H9 (cell line): ENCODE measurements around the gene DNAJC1. TPM values are rescaled to one million over a fixed set of nuclear protein-coding genes. Genes with fewer than 3 reads are reported as not detected.

Experiments used
- DNase-seq: peaks from one replicate; pipeline ENCODE4 v3.0.0-alpha.2; 2017
- H2AFZ ChIP-seq: one replicate; pipeline ENCODE4 v1.6.1; 2013; ENCODE audit warnings: mild to moderate bottlenecking, low read length, control low read depth, moderate library complexity
- H2AK5ac ChIP-seq: 2 replicates; pipeline ENCODE4 v1.6.1; 2013; ENCODE audit warnings: low read length, control low read depth, mixed read lengths; ENCODE audit not compliant: insufficient read length
- H2BK120ac ChIP-seq: one replicate; pipeline ENCODE4 v1.6.1; 2013; ENCODE audit warnings: low read depth, mild to moderate bottlenecking, low read length, control low read depth, inconsistent platforms; ENCODE audit not compliant: poor library complexity, severe bottlenecking
- H2BK12ac ChIP-seq: 2 replicates; pipeline ENCODE4 v1.6.1; 2013; ENCODE audit warnings: low read length, control low read depth, mixed read lengths, low read depth; ENCODE audit not compliant: insufficient read length
- H2BK15ac ChIP-seq: 2 replicates; pipeline ENCODE4 v1.6.1; 2013; ENCODE audit warnings: low read depth, low read length, control low read depth
- H2BK20ac ChIP-seq: one replicate; pipeline ENCODE4 v1.6.1; 2013; ENCODE audit warnings: low read depth, mild to moderate bottlenecking, low read length, control low read depth, inconsistent platforms; ENCODE audit not compliant: poor library complexity, severe bottlenecking
- H2BK5ac ChIP-seq: 2 replicates; pipeline ENCODE4 v1.6.1; 2013; ENCODE audit warnings: low read length, control low read depth, mixed read lengths; ENCODE audit not compliant: insufficient read length
- H3K14ac ChIP-seq: 2 replicates; pipeline ENCODE4 v1.6.1; 2013; ENCODE audit warnings: low read length, control low read depth; ENCODE audit not compliant: insufficient read depth
- H3K18ac ChIP-seq: 2 replicates; pipeline ENCODE4 v1.6.1; 2013; ENCODE audit warnings: low read depth, mild to moderate bottlenecking, mixed read lengths, low read length, control low read depth; ENCODE audit not compliant: insufficient read length
- H3K23ac ChIP-seq: 2 replicates; pipeline ENCODE4 v1.6.1; 2013; ENCODE audit warnings: low read length, control low read depth, mixed read lengths, low read depth; ENCODE audit not compliant: insufficient read length
- H3K23me2 ChIP-seq: 2 replicates; pipeline ENCODE4 v1.6.1; 2013; ENCODE audit warnings: low read depth, mild to moderate bottlenecking, mixed read lengths, low read length, control low read depth; ENCODE audit not compliant: insufficient read length, poor library complexity, severe bottlenecking
- H3K27ac ChIP-seq: 2 replicates; pipeline ENCODE4 v1.5.1; 2013; ENCODE audit warnings: low read length, control low read depth, mixed read lengths, low read depth; ENCODE audit not compliant: insufficient read length
- H3K27me3 ChIP-seq: 2 replicates; pipeline ENCODE4 v1.6.1; 2013; ENCODE audit warnings: low read length, control low read depth, inconsistent platforms; ENCODE audit not compliant: insufficient read depth
- H3K4ac ChIP-seq: 2 replicates; pipeline ENCODE4 v1.6.1; 2013; ENCODE audit warnings: low read depth, mild to moderate bottlenecking, control low read depth, inconsistent platforms, low read length, moderate library complexity
- H3K4me1 ChIP-seq: 2 replicates; pipeline ENCODE4 v1.6.1; 2013; ENCODE audit warnings: low read length, control low read depth, inconsistent platforms; ENCODE audit not compliant: insufficient read depth
- H3K4me2 ChIP-seq: 2 replicates; pipeline ENCODE4 v1.6.1; 2013; ENCODE audit warnings: low read length, control low read depth, mixed read lengths; ENCODE audit not compliant: insufficient read length, insufficient read depth
- H3K56ac ChIP-seq: 2 replicates; pipeline ENCODE4 v1.6.1; 2013; ENCODE audit warnings: low read depth, mild to moderate bottlenecking, mixed read lengths, low read length, control low read depth; ENCODE audit not compliant: insufficient read length
- H3K79me1 ChIP-seq: 2 replicates; pipeline ENCODE4 v1.6.1; 2013; ENCODE audit warnings: low read depth, mild to moderate bottlenecking, moderate library complexity, low read length, control low read depth, inconsistent platforms; ENCODE audit not compliant: insufficient read depth, poor library complexity, severe bottlenecking
- H3K79me2 ChIP-seq: 2 replicates; pipeline ENCODE4 v1.6.1; 2013; ENCODE audit warnings: low read length, control low read depth, inconsistent platforms; ENCODE audit not compliant: insufficient read depth
- H3K9ac ChIP-seq: 2 replicates; pipeline ENCODE4 v1.6.1; 2013; ENCODE audit warnings: low read length, control low read depth, mixed read lengths; ENCODE audit not compliant: insufficient read length; ENCODE audit errors: extremely low read depth
- H3K9me3 ChIP-seq: one replicate; pipeline ENCODE4 v1.6.1; 2013; ENCODE audit warnings: low read depth, low read length, inconsistent platforms; ENCODE audit not compliant: control insufficient read depth
- H3T11ph ChIP-seq: one replicate; pipeline ENCODE4 v1.6.1; 2013; ENCODE audit warnings: mild to moderate bottlenecking, low read length, control low read depth, inconsistent platforms
- H4K20me1 ChIP-seq: one replicate; pipeline ENCODE4 v1.6.1; 2013; ENCODE audit not compliant: control insufficient read depth, insufficient read length, insufficient read depth
- H4K5ac ChIP-seq: 2 replicates; pipeline ENCODE4 v1.6.1; 2013; ENCODE audit warnings: low read depth, mild to moderate bottlenecking, mixed read lengths, low read length, control low read depth; ENCODE audit not compliant: insufficient read length
- H4K8ac ChIP-seq: replicated peaks from 2 replicates; pipeline ENCODE4 v1.6.1; 2013; ENCODE audit warnings: low read length, control low read depth, mixed read lengths, low read depth; ENCODE audit not compliant: insufficient read length
- H4K91ac ChIP-seq: 2 replicates; pipeline ENCODE4 v1.6.1; 2013; ENCODE audit warnings: low read depth, mild to moderate bottlenecking, moderate library complexity, mixed read lengths, low read length, control low read depth; ENCODE audit not compliant: insufficient read length
- H3K27ac Mint-ChIP-seq, 3 experiments: 2 replicates in 2 of 3; 3 replicates in 1 of 3; pipeline ENCODE4 v1.8.0; 2020 to 2021; ENCODE audit warnings: mixed read lengths in 3 of 3, mild to moderate bottlenecking in 1 of 3, moderate library complexity in 1 of 3
- H3K27me3 Mint-ChIP-seq: 2 replicates; pipeline ENCODE4 v1.8.0; 2021; ENCODE audit warnings: low read depth, mild to moderate bottlenecking, moderate library complexity, mixed read lengths
- H3K36me3 Mint-ChIP-seq, 3 experiments: 2 replicates in 2 of 3; 3 replicates in 1 of 3; pipeline ENCODE4 v1.8.0; 2020 to 2021; ENCODE audit warnings: low read depth in 3 of 3, mixed read lengths in 3 of 3; ENCODE audit not compliant: insufficient read depth in 1 of 3
- H3K4me1 Mint-ChIP-seq, 2 experiments: 2 replicates each; pipeline ENCODE4 v1.8.0; 2020; ENCODE audit warnings: mixed read lengths in 2 of 2
- H3K4me3 Mint-ChIP-seq, 2 experiments: 2 replicates in 1 of 2; 3 replicates in 1 of 2; pipeline ENCODE4 v1.8.0; 2020 to 2021; ENCODE audit warnings: mild to moderate bottlenecking in 2 of 2, mixed read lengths in 2 of 2, moderate library complexity in 1 of 2
- H3K9me3 Mint-ChIP-seq, 2 experiments: 2 replicates in 1 of 2; 3 replicates in 1 of 2; pipeline ENCODE4 v1.8.0; 2020; ENCODE audit warnings: mild to moderate bottlenecking in 2 of 2, mixed read lengths in 2 of 2, moderate library complexity in 1 of 2
- WGBS: extraction: QIAGEN DNeasy Blood & Tissue Kit; methylation state at CpG from one replicate; pipeline ENCODE4 v1.1.7; 2013; ENCODE audit warnings: missing lambda C conversion rate, low lambda C conversion rate, mixed read lengths; ENCODE audit not compliant: insufficient read length; ENCODE audit errors: extremely low coverage; 5-methylcytosine and 5-hydroxymethylcytosine counted together
- total RNA-seq: library from RNA; stranded (reverse); gene quantifications from 2 replicates; pipeline ENCODE4 v1.2.1, GENCODE V29; 2021
- TF ChIP-seq, protein P1 (sequence below): fragments of 200-600 bp; sonication (generic); conservative IDR thresholded peaks from 3 replicates; pipeline ENCODE4 v1.8.0; 2021; ENCODE audit warnings: antibody characterized with exemption, mild to moderate bottlenecking

DNAJC1 gene
- total RNA-seq, 1 experiment from 2014 or later = 11.2 TPM

DNA sequence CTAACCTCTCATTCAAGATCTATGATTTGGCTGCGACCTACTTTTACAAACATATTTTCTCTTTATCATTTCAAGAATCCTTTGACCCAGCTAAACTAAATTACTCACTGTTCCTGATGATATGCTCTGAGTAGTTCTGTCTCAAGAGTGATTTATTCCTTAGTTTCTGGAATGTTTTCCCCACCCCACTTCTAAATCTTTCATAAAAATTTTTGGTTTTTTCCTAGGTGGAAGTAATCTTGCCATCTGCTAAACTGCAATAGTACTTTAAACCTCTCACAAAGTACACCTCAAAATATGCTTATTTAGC lies 170.8 kb downstream of the DNAJC1 start:
- Histone ChIP-seq H3K79me1 (no peaks in the 10 kb centered on the region), H2BK15ac (no peak overlapping the region), H2AK5ac (no peak overlapping the region), H4K20me1 (no peaks in the 10 kb centered on the region), H2BK20ac (no peak overlapping the region), H3K23me2 (no peaks in the 10 kb centered on the region), H3K56ac (no peak overlapping the region), H3K18ac (no peak overlapping the region), H3K4ac (no peak overlapping the region), H3K23ac (no peak overlapping the region), H4K5ac (no peak overlapping the region), H2BK12ac (no peak overlapping the region), H3K27ac (no peak overlapping the region), H3K9ac (no peak overlapping the region), H3T11ph (no peak overlapping the region), H4K8ac (no peak overlapping the region), H3K9me3 (peaks cover 23% of the 10 kb centered on the region), H2BK5ac (no peak overlapping the region), H3K4me1 (no peaks in the 10 kb centered on the region), H3K4me2 (no peak overlapping the region), H3K27me3 (no peaks in the 10 kb centered on the region), H3K14ac (no peak overlapping the region), H4K91ac (no peak overlapping the region), H2BK120ac (no peak overlapping the region), H2AFZ (no peak overlapping the region), H3K79me2 (no peaks in the 10 kb centered on the region)
- Mint-ChIP-seq H3K4me1 (no peaks in the 10 kb centered on the region), H3K27ac (no peak overlapping the region), H3K4me3 (no peak overlapping the region), H3K9me3 (peaks cover 86 to 88% of the 10 kb centered on the region in 2 experiments), H3K36me3 (peaks cover 61 to 77% (median 66%) of the 10 kb centered on the region in 3 experiments), H3K27me3 (peaks cover 8% of the 10 kb centered on the region)
- no CpG with 5 or more reads among the region's 1 CpG for WGBS
- TF ChIP-seq, protein P1, sequence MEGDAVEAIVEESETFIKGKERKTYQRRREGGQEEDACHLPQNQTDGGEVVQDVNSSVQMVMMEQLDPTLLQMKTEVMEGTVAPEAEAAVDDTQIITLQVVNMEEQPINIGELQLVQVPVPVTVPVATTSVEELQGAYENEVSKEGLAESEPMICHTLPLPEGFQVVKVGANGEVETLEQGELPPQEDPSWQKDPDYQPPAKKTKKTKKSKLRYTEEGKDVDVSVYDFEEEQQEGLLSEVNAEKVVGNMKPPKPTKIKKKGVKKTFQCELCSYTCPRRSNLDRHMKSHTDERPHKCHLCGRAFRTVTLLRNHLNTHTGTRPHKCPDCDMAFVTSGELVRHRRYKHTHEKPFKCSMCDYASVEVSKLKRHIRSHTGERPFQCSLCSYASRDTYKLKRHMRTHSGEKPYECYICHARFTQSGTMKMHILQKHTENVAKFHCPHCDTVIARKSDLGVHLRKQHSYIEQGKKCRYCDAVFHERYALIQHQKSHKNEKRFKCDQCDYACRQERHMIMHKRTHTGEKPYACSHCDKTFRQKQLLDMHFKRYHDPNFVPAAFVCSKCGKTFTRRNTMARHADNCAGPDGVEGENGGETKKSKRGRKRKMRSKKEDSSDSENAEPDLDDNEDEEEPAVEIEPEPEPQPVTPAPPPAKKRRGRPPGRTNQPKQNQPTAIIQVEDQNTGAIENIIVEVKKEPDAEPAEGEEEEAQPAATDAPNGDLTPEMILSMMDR = no peak
- DNase-seq = no peak
